Measurements from ENCODE around the gene IFRD2. TPM values are rescaled to one million over a fixed set of nuclear protein-coding genes. Genes with fewer than 3 reads are reported as not detected.

The IFRD2 gene
- total and polyA plus RNA-seq, 2 experiments from 2014 or later: 80.8 to 91.5 TPM

DNA sequence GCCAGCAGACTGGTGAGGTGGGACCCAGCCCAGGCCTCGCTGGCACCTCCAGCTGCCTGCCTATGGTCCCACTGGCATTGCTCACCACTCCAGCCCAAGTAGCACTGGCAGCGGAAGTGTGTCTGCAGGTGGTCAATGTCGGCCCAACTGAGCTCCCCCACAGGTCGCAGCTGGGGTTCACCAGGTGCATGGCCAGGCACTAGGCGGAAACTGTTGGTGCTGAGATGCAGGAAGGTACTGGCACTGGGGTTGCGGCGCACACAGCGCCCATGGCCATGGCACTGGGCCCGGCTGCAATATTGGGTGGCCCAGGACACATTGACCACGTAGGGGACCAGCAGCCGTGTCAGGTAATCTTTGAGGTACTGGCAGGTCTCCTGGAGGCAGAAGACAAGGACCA, 25.9 kb upstream of the IFRD2 start:
- H3K27me3 Mint-ChIP-seq (ENCODE audit: insufficient read depth, low read depth, poor library complexity): peaks cover 10% of the 10 kb centered on the region
- H3K9me3 Mint-ChIP-seq: peaks cover 12% of the 10 kb centered on the region
- no peak overlapping the region for H3K27ac Mint-ChIP-seq
- H3K36me3 Mint-ChIP-seq (ENCODE audit: low read depth): peaks cover 64% of the 10 kb centered on the region
- Histone ChIP-seq H2AFZ (no peak overlapping the region), H3K36me3 (ENCODE audit: insufficient read depth) (peaks cover 8% of the 10 kb centered on the region), H3K27me3 (ENCODE audit: insufficient read depth) (no peaks in the 10 kb centered on the region), H3K4me3 (no peak overlapping the region), H4K20me1 (replicated peaks; ENCODE audit: insufficient read depth) (peaks cover 5% of the 10 kb centered on the region; the same call in 1 of the 2 replicates), H3K4me2 (no peak overlapping the region), H3K9me2 (ENCODE audit: insufficient read depth) (no peaks in the 10 kb centered on the region), H3F3A (replicated peaks; ENCODE audit: low read depth) (peaks cover 20% of the 10 kb centered on the region; the same call in 1 of the 2 replicates), H3K4me1 (ENCODE audit: insufficient read depth) (peaks cover 11% of the 10 kb centered on the region), H3K27ac (ENCODE audit: low read depth) (no peak overlapping the region), H3K79me2 (replicated peaks; ENCODE audit: insufficient read depth) (peaks cover 26% of the 10 kb centered on the region)
- no peak for DNase-seq (ENCODE audit: low spot score)
- no peak overlapping the region; the same call in 2 of the 3 replicates for H3K4me3 Mint-ChIP-seq
- no peak for TF ChIP-seq ZNF331 (CRISPR knock-in tag; IDR thresholded peaks at IDR 0.05; ENCODE audit: low read depth)
- H3K4me1 Mint-ChIP-seq: peaks cover 25% of the 10 kb centered on the region
- no peak for ATAC-seq

DNA sequence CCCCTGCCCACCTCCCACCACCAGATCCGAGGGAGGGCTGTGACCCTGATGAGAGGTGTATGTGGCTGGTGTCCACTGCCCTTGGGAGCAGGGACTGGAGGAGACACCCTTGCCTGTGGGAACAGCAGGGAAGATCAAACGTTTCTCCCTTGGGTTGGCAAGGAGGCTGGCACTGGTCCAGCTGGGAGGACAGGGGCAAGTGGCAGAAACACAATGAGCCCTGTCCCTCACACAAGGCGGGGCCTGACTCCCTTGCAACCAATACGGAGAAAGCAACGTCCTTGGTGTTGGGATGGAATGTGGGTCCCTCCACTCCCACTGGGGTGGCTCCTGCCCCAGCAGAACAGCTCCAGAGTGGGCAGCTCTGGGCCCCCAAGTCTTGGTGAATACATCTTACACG, 25.1 kb upstream of the IFRD2 start:
- Histone ChIP-seq H2AFZ (no peak overlapping the region), H3K9me2 (ENCODE audit: insufficient read depth) (no peaks in the 10 kb centered on the region), H3K27ac (ENCODE audit: low read depth) (no peak overlapping the region), H3K4me2 (no peak overlapping the region), H3K4me1 (ENCODE audit: insufficient read depth) (peaks cover 6% of the 10 kb centered on the region; the same call in 1 of the 2 replicates), H3K4me3 (no peak overlapping the region), H3K79me2 (replicated peaks; ENCODE audit: insufficient read depth) (peaks cover 26% of the 10 kb centered on the region), H4K20me1 (replicated peaks; ENCODE audit: insufficient read depth) (peaks cover 5% of the 10 kb centered on the region; the same call in 1 of the 2 replicates), H3F3A (replicated peaks; ENCODE audit: low read depth) (peaks cover 14% of the 10 kb centered on the region; the same call in 1 of the 2 replicates), H3K36me3 (ENCODE audit: insufficient read depth) (peaks cover 8% of the 10 kb centered on the region), H3K27me3 (ENCODE audit: insufficient read depth) (no peaks in the 10 kb centered on the region)
- ATAC-seq (no peak), DNase-seq (ENCODE audit: low spot score) (no peak)
- Mint-ChIP-seq H3K9me3 (peaks cover 14% of the 10 kb centered on the region), H3K4me3 (no peak overlapping the region), H3K36me3 (ENCODE audit: low read depth) (peaks cover 65% of the 10 kb centered on the region), H3K27me3 (ENCODE audit: insufficient read depth, low read depth, poor library complexity) (peaks cover 5% of the 10 kb centered on the region), H3K4me1 (peaks cover 20% of the 10 kb centered on the region), H3K27ac (no peak overlapping the region)
- TF ChIP-seq REST (IDR thresholded peaks at IDR 0.05; ENCODE audit: unreplicated experiment) (no peak), EZH2phosphoT487 (IDR thresholded peaks at IDR 0.05; ENCODE audit: unreplicated experiment) (no peak), JUNB (IDR thresholded peaks at IDR 0.05; ENCODE audit: unreplicated experiment) (no peak), STAT1 (IDR thresholded peaks at IDR 0.05; ENCODE audit: unreplicated experiment) (no peak), CREB1 (CRISPR knock-in tag; IDR thresholded peaks at IDR 0.05; ENCODE audit: low read depth) (no peak), EZH2 (IDR thresholded peaks at IDR 0.05; ENCODE audit: low read depth, unreplicated experiment) (no peak), NANOG (IDR thresholded peaks at IDR 0.05; ENCODE audit: borderline replicate concordance) (no peak), POLR2AphosphoS5 (IDR thresholded peaks at IDR 0.05; ENCODE audit: low read depth) (no peak)
- TF ChIP-seq, protein P1, sequence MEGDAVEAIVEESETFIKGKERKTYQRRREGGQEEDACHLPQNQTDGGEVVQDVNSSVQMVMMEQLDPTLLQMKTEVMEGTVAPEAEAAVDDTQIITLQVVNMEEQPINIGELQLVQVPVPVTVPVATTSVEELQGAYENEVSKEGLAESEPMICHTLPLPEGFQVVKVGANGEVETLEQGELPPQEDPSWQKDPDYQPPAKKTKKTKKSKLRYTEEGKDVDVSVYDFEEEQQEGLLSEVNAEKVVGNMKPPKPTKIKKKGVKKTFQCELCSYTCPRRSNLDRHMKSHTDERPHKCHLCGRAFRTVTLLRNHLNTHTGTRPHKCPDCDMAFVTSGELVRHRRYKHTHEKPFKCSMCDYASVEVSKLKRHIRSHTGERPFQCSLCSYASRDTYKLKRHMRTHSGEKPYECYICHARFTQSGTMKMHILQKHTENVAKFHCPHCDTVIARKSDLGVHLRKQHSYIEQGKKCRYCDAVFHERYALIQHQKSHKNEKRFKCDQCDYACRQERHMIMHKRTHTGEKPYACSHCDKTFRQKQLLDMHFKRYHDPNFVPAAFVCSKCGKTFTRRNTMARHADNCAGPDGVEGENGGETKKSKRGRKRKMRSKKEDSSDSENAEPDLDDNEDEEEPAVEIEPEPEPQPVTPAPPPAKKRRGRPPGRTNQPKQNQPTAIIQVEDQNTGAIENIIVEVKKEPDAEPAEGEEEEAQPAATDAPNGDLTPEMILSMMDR (conservative IDR thresholded peaks at IDR 0.05; ENCODE audit: low read depth in 2 of 2): no peak
- TF ChIP-seq, protein P2, sequence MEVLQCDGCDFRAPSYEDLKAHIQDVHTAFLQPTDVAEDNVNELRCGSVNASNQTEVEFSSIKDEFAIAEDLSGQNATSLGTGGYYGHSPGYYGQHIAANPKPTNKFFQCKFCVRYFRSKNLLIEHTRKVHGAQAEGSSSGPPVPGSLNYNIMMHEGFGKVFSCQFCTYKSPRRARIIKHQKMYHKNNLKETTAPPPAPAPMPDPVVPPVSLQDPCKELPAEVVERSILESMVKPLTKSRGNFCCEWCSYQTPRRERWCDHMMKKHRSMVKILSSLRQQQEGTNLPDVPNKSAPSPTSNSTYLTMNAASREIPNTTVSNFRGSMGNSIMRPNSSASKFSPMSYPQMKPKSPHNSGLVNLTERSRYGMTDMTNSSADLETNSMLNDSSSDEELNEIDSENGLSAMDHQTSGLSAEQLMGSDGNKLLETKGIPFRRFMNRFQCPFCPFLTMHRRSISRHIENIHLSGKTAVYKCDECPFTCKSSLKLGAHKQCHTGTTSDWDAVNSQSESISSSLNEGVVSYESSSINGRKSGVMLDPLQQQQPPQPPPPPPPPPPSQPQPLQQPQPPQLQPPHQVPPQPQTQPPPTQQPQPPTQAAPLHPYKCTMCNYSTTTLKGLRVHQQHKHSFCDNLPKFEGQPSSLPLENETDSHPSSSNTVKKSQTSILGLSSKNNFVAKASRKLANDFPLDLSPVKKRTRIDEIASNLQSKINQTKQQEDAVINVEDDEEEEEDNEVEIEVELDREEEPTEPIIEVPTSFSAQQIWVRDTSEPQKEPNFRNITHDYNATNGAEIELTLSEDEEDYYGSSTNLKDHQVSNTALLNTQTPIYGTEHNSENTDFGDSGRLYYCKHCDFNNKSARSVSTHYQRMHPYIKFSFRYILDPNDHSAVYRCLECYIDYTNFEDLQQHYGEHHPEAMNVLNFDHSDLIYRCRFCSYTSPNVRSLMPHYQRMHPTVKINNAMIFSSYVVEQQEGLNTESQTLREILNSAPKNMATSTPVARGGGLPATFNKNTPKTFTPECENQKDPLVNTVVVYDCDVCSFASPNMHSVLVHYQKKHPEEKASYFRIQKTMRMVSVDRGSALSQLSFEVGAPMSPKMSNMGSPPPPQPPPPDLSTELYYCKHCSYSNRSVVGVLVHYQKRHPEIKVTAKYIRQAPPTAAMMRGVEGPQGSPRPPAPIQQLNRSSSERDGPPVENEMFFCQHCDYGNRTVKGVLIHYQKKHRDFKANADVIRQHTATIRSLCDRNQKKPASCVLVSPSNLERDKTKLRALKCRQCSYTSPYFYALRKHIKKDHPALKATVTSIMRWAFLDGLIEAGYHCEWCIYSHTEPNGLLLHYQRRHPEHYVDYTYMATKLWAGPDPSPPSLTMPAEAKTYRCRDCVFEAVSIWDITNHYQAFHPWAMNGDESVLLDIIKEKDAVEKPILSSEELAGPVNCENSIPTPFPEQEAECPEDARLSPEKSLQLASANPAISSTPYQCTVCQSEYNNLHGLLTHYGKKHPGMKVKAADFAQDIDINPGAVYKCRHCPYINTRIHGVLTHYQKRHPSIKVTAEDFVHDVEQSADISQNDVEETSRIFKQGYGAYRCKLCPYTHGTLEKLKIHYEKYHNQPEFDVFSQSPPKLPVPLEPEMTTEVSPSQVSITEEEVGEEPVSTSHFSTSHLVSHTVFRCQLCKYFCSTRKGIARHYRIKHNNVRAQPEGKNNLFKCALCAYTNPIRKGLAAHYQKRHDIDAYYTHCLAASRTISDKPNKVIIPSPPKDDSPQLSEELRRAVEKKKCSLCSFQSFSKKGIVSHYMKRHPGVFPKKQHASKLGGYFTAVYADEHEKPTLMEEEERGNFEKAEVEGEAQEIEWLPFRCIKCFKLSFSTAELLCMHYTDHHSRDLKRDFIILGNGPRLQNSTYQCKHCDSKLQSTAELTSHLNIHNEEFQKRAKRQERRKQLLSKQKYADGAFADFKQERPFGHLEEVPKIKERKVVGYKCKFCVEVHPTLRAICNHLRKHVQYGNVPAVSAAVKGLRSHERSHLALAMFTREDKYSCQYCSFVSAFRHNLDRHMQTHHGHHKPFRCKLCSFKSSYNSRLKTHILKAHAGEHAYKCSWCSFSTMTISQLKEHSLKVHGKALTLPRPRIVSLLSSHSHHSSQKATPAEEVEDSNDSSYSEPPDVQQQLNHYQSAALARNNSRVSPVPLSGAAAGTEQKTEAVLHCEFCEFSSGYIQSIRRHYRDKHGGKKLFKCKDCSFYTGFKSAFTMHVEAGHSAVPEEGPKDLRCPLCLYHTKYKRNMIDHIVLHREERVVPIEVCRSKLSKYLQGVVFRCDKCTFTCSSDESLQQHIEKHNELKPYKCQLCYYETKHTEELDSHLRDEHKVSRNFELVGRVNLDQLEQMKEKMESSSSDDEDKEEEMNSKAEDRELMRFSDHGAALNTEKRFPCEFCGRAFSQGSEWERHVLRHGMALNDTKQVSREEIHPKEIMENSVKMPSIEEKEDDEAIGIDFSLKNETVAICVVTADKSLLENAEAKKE (CRISPR knock-in tag; IDR thresholded peaks at IDR 0.05): no peak

All from GM23338 (cell line).